B cell (primary cell): ENCODE measurements around the gene EPN1. TPM values are rescaled to one million over a fixed set of nuclear protein-coding genes. Genes with fewer than 3 reads are reported as not detected.

Experiments used
- ATAC-seq: fragments of 200-7000 bp; cut with Tn5 transposase; one replicate; pipeline ENCODE4 v1.10.0; 2021; ENCODE audit warnings: low read depth, mild to moderate bottlenecking, moderate number of reproducible peaks, moderate library complexity
- CTCF ChIA-PET: fragments of 350-600 bp; sonication (Branson Sonifier 250); formaldehyde crosslinking; loops from one replicate; lab custom pipeline; 2021; ENCODE audit warnings: antibody characterized with exemption, inconsistent platforms; lab: Charles Lee
- POLR2A ChIA-PET: fragments of 350-600 bp; sonication (Branson Sonifier 250); formaldehyde crosslinking; loops from one replicate; lab custom pipeline; 2021; ENCODE audit warnings: antibody characterized with exemption; lab: Charles Lee
- DNase-seq: peaks from one replicate; pipeline ENCODE4 v3.0.0; 2013
- H2AFZ ChIP-seq: 2 replicates; pipeline ENCODE4 v1.6.1; 2012; ENCODE audit warnings: mild to moderate bottlenecking, low read depth, low read length; ENCODE audit not compliant: insufficient read depth, poor library complexity, severe bottlenecking
- H3K27ac ChIP-seq, 2 donors: 1 replicate in 1 of 2; 2 replicates in 1 of 2; pipeline ENCODE4 v1.5.1; 2012 to 2013; ENCODE audit warnings: low read length in 2 of 2, mild to moderate bottlenecking in 2 of 2, moderate library complexity in 1 of 2
- H3K27me3 ChIP-seq, 4 experiments: fragments of 200-600 bp in 1 of 4; sonication (generic) in 1 of 4; replicated peaks in 1 of 4; 1 replicate in 2 of 4; 2 replicates in 2 of 4; pipeline versions ENCODE4 v1.6.1 to v1.7.0; 2013 to 2016; ENCODE audit warnings: low read length in 3 of 4, mild to moderate bottlenecking in 2 of 4, mixed read lengths in 1 of 4, moderate library complexity in 1 of 4; ENCODE audit not compliant: insufficient read depth in 4 of 4, control insufficient read depth in 3 of 4; ENCODE audit errors: control extremely low read depth in 1 of 4
- H3K36me3 ChIP-seq, 2 experiments: replicated peaks in 1 of 2; 1 replicate in 1 of 2; 2 replicates in 1 of 2; pipeline versions ENCODE4 v1.6.1 to v1.7.1; 2013; ENCODE audit warnings: low read length in 1 of 2; ENCODE audit not compliant: insufficient read depth in 2 of 2, control insufficient read depth in 1 of 2; ENCODE audit errors: control extremely low read depth in 1 of 2, extremely low read depth in 1 of 2
- H3K4me1 ChIP-seq, 2 donors: fragments of 200-600 bp in 1 of 2; sonication (generic) in 1 of 2; 1 replicate in 1 of 2; 2 replicates in 1 of 2; pipeline versions ENCODE4 v1.5.1 to v1.6.1; 2013 to 2017; ENCODE audit warnings: low read length in 2 of 2; ENCODE audit not compliant: control insufficient read depth in 2 of 2, insufficient read depth in 2 of 2
- H3K4me2 ChIP-seq: replicated peaks from 2 replicates; pipeline ENCODE3; 2012; ENCODE audit warnings: mild to moderate bottlenecking, low read depth, low read length; ENCODE audit not compliant: poor library complexity, severe bottlenecking
- H3K4me3 ChIP-seq, 5 experiments: fragments of 200-600 bp in 1 of 5; sonication (generic) in 1 of 5; 1 replicate in 3 of 5; 2 replicates in 2 of 5; pipeline versions ENCODE4 v1.5.1 to v1.7.0; 2011 to 2016; ENCODE audit warnings: low read length in 4 of 5, mild to moderate bottlenecking in 4 of 5, low read depth in 2 of 5, control low read depth in 1 of 5, moderate library complexity in 1 of 5; ENCODE audit not compliant: insufficient read depth in 1 of 5; ENCODE audit errors: control extremely low read depth in 1 of 5, extremely low read depth in 1 of 5
- H3K79me2 ChIP-seq: fragments of 200-600 bp; sonication (generic); one replicate; pipeline ENCODE4 v1.6.0; 2016; ENCODE audit warnings: low read length; ENCODE audit not compliant: control insufficient read depth, insufficient read depth
- H3K9ac ChIP-seq: fragments of 200-600 bp; sonication (generic); 2 replicates; pipeline ENCODE4 v1.6.1; 2017; ENCODE audit warnings: mild to moderate bottlenecking, low read length, moderate library complexity
- H3K9me3 ChIP-seq, 3 donors: one replicate each; pipeline versions ENCODE4 v1.6.1 to v1.7.1; 2013; ENCODE audit warnings: low read length in 2 of 3; ENCODE audit not compliant: control insufficient read depth in 2 of 3, insufficient read depth in 1 of 3; ENCODE audit errors: control extremely low read depth in 1 of 3
- H4K20me1 ChIP-seq: 2 replicates; pipeline ENCODE4 v1.6.0; 2012; ENCODE audit warnings: mild to moderate bottlenecking, low read length; ENCODE audit not compliant: insufficient read depth, control insufficient read depth, poor library complexity, severe bottlenecking
- H3K27ac Mint-ChIP-seq: one replicate; pipeline ENCODE4 v1.8.0; 2021; ENCODE audit warnings: mixed read lengths
- H3K27me3 Mint-ChIP-seq: one replicate; pipeline ENCODE4 v1.8.0; 2021; ENCODE audit warnings: mixed read lengths
- H3K4me1 Mint-ChIP-seq: one replicate; pipeline ENCODE4 v1.8.0; 2021; ENCODE audit warnings: mixed read lengths
- H3K4me3 Mint-ChIP-seq: one replicate; pipeline ENCODE4 v1.8.0; 2021; ENCODE audit warnings: mixed read lengths
- H3K9me3 Mint-ChIP-seq: one replicate; pipeline ENCODE4 v1.8.0; 2022; ENCODE audit warnings: mixed read lengths; ENCODE audit not compliant: insufficient read depth
- CTCF ChIP-seq: fragments of 200-600 bp; IDR thresholded peaks from one replicate; pipeline ENCODE4 v1.8.0; 2022; ENCODE audit warnings: antibody characterized with exemption, mild to moderate bottlenecking
- EZH2 ChIP-seq: IDR thresholded peaks from 2 replicates; pipeline ENCODE4 v1.6.1; 2012; ENCODE audit warnings: borderline replicate concordance, low read depth, mild to moderate bottlenecking, moderate library complexity, low read length; ENCODE audit not compliant: insufficient read depth, poor library complexity, severe bottlenecking
- WGBS: methylation state at CpG from one replicate; pipeline ENCODE4 v1.1.5; 2013; ENCODE audit warnings: missing lambda C conversion rate; ENCODE audit not compliant: insufficient coverage; 5-methylcytosine and 5-hydroxymethylcytosine counted together
- intact Hi-C: fragments of 100-400 bp; cut with micrococcal nuclease; formaldehyde crosslinking; loops from one replicate; pipeline ENCODE4 v1.10.0; 2022
- polyA plus RNA-seq: library from polyadenylated mRNA; depleted of rRNA; stranded (reverse); fragments of >200 nt; gene quantifications from 2 replicates; pipeline ENCODE4 v1.2.3, GENCODE V29; 2012
- total RNA-seq, 2 donors: library from RNA; stranded (reverse); fragments of 120-200 nt in 1 of 2; gene quantifications; 1 replicate in 1 of 2; 2 replicates in 1 of 2; pipeline versions ENCODE4 v1.2.3 to v1.2.4, GENCODE V29; 2013 to 2022

Gene EPN1
- total and polyA plus RNA-seq, 2 donors (not counting 1 experiment from before 2014, with no cell fraction given), result 54.4 to 63.9 TPM

GRCh38 chr19:55679343-55680257, 4.6 kb downstream of the EPN1 start:
- no peaks in the 10 kb centered on the region for H3K27me3 ChIP-seq
- TF ChIP-seq CTCF, result no peak
- TF ChIP-seq EZH2, result no peak
- H3K79me2 ChIP-seq, result peaks cover 87% of the 10 kb centered on the region
- H3K36me3 ChIP-seq, result peaks cover 0 to 65% of the 10 kb centered on the region in 2 experiments
- no peak for ATAC-seq
- WGBS, result 89% methylated on average over 22 of the region's 24 CpGs
- peaks cover 69% of the 10 kb centered on the region for H4K20me1 ChIP-seq
- no peak overlapping the region for H2AFZ ChIP-seq
- Mint-ChIP-seq H3K4me3 (peak overlapping the region; percentile 95), H3K9me3 (no peaks in the 10 kb centered on the region), H3K4me1 (peaks cover 62% of the 10 kb centered on the region), H3K27ac (peak overlapping the region; percentile 96), H3K27me3 (no peaks in the 10 kb centered on the region)
- peak overlapping the region; percentile 82 for H3K4me2 ChIP-seq
- ChIA-PET POLR2A (no interaction called here), CTCF (no interaction called here)
- intact Hi-C loops, result loop anchor here (5.0 kb wide), 3 partner anchors 37 to 1477 kb away; partner anchors contain the start of genes PPP1R12C, RPS9, ZNF580 and ZNF581
- no peak overlapping the region for H3K4me3 ChIP-seq
- H3K9ac ChIP-seq, result no peak overlapping the region
- H3K27ac ChIP-seq, result peak overlapping the region in 1 of 2 donors; percentile 93
- peaks cover 50 to 65% of the 10 kb centered on the region in 2 donors for H3K4me1 ChIP-seq
- no peak for DNase-seq
- H3K9me3 ChIP-seq, result peaks cover 0 to 2% (median 0%) of the 10 kb centered on the region in 3 donors
